BJ (cell line): ENCODE data around the gene STAC. TPM values are rescaled to one million over a fixed set of nuclear protein-coding genes. Genes with fewer than 3 reads are reported as not detected.

Experiments
- CTCF ChIA-PET: fragments of 350-600 bp; formaldehyde crosslinking; extraction: SDS; loops from one replicate; lab custom pipeline; 2021; ENCODE audit warnings: antibody characterized with exemption, inconsistent platforms; lab: Yijun Ruan, JAX
- POLR2A ChIA-PET: fragments of 300-600 bp; sonication (Branson Sonifier 250); formaldehyde crosslinking; extraction: SDS; loops from one replicate; lab custom pipeline; 2021; ENCODE audit warnings: antibody characterized with exemption; lab: Charles Lee
- DNase-seq: peaks from one replicate; pipeline ENCODE4 v3.0.0-alpha.2; 2011; ENCODE audit warnings: low read depth
- H3K27me3 ChIP-seq: 2 replicates; pipeline ENCODE4 v1.6.0; 2011; ENCODE audit warnings: low read length; ENCODE audit not compliant: control insufficient read depth, insufficient read depth
- H3K36me3 ChIP-seq: 2 replicates; pipeline ENCODE4 v1.5.1; 2011; ENCODE audit warnings: low read length; ENCODE audit not compliant: control insufficient read depth, insufficient read depth
- H3K4me3 ChIP-seq: 2 replicates; pipeline ENCODE4 v1.5.1; 2011; ENCODE audit warnings: low read depth, mild to moderate bottlenecking, control low read depth, low read length
- polyA plus RNA-seq: library from polyadenylated mRNA; depleted of rRNA; stranded (reverse); fragments of >200 nt; gene quantifications from 2 replicates; pipeline ENCODE4 v1.2.3, GENCODE V29; 2011
- TF ChIP-seq, protein P1 (sequence below): IDR thresholded peaks from 2 replicates; pipeline ENCODE4 v1.5.1; 2011; ENCODE audit warnings: low read depth, mild to moderate bottlenecking, control low read depth, inconsistent platforms, low read length, moderate library complexity; ENCODE audit not compliant: insufficient read depth

The STAC gene
- polyA plus RNA-seq, 1 experiment: 42.0 TPM

DNA sequence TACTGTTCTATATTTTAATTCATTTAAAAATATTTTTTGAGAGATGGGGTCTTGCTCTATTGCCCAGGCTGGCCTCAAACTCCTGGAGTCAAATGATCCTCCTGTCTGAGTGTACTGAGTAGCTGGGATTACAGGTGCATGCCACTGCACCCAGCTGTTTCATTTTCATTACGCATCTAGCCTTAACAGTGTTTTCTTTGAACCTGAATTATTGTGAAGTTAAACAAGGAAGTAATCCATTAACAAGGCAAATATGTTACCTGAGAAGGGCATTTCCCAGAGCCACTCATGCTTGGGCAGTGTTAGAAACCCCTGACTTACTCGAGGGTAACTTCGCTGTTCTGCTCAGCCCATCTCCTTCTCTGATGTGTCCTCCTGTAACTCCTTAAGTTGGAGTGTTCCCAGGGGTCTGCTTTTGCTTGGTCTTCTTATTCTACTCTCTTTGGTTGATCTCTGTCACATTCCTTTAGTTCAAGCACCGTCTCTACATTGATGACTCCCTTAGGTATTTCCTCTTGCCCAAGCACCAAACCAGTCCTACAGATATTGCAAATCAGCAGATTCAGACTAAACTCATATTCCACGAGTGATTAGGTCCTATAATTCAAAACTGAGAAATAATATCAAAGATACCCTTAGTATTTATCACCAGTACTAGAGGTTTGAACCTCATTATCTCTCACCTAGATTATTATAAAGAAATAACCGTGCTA is 107.9 kb downstream of the STAC start:
- TF ChIP-seq, protein P1, sequence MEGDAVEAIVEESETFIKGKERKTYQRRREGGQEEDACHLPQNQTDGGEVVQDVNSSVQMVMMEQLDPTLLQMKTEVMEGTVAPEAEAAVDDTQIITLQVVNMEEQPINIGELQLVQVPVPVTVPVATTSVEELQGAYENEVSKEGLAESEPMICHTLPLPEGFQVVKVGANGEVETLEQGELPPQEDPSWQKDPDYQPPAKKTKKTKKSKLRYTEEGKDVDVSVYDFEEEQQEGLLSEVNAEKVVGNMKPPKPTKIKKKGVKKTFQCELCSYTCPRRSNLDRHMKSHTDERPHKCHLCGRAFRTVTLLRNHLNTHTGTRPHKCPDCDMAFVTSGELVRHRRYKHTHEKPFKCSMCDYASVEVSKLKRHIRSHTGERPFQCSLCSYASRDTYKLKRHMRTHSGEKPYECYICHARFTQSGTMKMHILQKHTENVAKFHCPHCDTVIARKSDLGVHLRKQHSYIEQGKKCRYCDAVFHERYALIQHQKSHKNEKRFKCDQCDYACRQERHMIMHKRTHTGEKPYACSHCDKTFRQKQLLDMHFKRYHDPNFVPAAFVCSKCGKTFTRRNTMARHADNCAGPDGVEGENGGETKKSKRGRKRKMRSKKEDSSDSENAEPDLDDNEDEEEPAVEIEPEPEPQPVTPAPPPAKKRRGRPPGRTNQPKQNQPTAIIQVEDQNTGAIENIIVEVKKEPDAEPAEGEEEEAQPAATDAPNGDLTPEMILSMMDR: no peak
- CTCF ChIA-PET: no interaction called here
- peaks cover 5% of the 10 kb centered on the region for H3K36me3 ChIP-seq
- no peaks in the 10 kb centered on the region for H3K27me3 ChIP-seq
- H3K4me3 ChIP-seq: no peak overlapping the region
- DNase-seq: no peak
- POLR2A ChIA-PET: no interaction called here

DNA sequence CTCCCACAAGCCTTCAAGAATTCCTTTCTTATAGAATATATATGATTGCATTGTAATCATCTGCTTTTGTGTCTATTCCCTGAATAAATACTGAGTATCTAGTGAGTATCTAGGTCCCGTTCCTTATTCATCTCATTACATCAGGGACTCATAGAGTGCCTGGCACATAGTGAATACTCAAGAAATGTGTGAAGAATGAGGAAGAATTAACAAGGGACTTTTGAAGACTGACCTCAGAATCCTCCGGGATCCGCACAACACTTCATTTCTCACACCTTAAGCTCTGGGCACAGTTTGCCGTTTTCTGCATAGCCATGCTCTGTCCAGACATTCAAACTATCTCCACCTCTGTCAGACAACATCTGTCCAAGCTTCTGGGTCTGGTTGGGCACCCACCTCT is 108.8 kb downstream of the STAC start:
- Histone ChIP-seq H3K4me3 (no peak overlapping the region), H3K36me3 (peaks cover 5% of the 10 kb centered on the region), H3K27me3 (no peaks in the 10 kb centered on the region)
- TF ChIP-seq, protein P1: no peak
- DNase-seq: no peak
- ChIA-PET CTCF (no interaction called here), POLR2A (no interaction called here)

DNA sequence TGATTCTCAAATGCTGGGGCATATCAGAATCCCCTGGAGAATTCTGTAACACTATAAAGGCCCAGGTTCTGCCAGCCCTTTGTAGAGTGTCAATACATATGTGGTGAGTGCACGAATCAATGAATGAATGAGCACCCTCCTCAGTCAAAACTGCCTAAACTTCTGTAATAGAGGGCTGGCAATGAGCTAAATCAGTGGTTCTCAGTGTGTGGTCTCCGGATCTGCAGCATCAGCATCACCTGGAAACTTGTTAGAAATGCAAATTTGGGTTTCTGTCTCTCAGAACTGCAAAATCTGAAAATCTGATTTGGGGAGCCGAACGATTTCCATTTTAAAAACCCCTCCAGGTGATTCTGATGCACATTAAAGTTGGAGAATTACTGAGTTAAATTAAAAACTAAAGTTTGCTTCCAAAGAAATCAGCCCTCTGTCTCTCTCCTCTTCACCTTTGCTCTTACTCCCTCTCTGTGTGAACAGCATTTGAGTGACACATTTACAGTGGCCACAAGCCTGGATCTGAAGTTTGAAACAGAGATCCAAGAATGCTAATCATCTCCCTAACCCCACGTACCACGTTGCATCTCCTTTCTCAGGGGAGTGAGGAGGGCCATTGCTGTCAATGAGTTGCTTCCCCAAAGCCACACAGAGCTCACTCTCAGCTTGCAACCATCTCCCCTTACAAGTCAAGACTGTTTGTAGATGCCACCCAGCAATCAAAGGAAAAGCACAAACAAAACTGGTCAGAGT is 109.5 kb downstream of the STAC start:
- CTCF ChIA-PET: no interaction called here
- TF ChIP-seq, protein P1: no peak

DNA sequence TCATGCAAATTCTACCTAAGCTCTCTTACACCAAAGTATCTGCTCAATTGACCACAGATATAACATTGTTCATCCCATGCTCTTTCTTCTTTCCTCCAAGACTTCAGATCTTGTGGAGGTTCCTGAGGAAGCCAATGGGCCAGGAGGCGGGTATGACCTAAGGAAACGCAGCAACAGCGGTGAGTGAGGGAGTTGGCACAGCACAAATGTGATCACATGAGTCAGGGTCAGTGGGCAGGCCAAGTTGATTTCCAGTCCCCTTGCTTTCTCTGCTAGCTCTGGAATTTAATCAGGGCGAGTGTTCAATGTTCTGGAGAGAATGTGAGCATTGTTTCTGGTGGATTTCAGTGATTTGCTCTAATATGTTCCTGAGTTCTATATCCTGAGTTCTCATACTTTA is 112.7 kb downstream of the STAC start:
- ChIA-PET POLR2A (no interaction called here), CTCF (no interaction called here)
- Histone ChIP-seq H3K36me3 (peaks cover 4% of the 10 kb centered on the region), H3K27me3 (no peaks in the 10 kb centered on the region), H3K4me3 (no peak overlapping the region)
- TF ChIP-seq, protein P1: no peak
- DNase-seq: no peak

More for the DNA sequence above, 109.5 kb downstream of the STAC start:
- DNase-seq: no peak
- Histone ChIP-seq H3K36me3 (peaks cover 4% of the 10 kb centered on the region), H3K27me3 (no peaks in the 10 kb centered on the region), H3K4me3 (no peak overlapping the region)
- POLR2A ChIA-PET: no interaction called here

DNA sequence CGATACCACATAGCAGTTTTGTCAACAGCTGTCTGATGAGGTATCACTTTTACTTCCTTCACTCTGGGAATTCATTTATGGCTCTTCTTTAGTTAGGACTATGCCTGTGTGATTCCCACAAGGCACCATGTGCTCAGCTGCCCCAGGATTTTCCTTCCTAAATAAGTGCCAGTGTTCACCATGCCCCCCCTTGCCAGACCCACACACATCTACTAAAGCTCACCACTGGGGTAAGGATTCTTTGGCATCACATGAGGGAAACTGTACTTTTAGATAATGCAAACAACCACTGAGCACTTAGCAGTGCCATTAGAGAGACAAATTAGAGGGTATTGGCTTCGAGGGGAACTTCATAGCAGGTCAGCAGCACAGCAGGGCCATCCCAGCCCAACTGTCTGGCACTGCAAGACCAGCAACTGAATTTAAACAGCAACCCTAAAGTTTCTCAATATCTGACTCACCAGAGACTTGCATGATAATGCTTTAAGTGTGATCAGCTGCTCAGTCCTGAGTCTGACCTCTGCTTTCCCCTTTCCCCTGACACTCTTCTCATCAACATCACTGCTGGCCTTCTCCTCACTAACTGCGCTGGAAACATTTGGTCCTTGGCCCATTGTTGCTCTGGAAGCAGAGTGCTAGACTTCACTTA is 114.3 kb downstream of the STAC start:
- DNase-seq: peak; percentile 75
- Histone ChIP-seq H3K36me3 (peaks cover 4% of the 10 kb centered on the region), H3K4me3 (no peak overlapping the region), H3K27me3 (no peaks in the 10 kb centered on the region)
- CTCF ChIA-PET: interaction anchor here (0.6 kb wide), 1 partner anchor 43 kb away, joined by 3 read pairs; no protein-coding TSS in a partner anchor
- POLR2A ChIA-PET: interaction anchor here (0.6 to 1.2 kb wide), 2 partner anchors 12 to 20 kb away, joined by 3 read pairs; no protein-coding TSS in a partner anchor
- TF ChIP-seq, protein P1: no peak
